ENCODE results near the gene ZFY. TPM values are rescaled to one million over a fixed set of nuclear protein-coding genes. Genes with fewer than 3 reads are reported as not detected.
"Not testable (repeated sequence)": the region's sequence is repeated elsewhere in the genome, so short reads cannot be mapped to it uniquely, and the experiment has no call there.

ZFY gene
- total RNA-seq, 2 donors from 2014 or later: not detected

GRCh38 chrY:2969561-2969960 lies 34.4 kb downstream of the ZFY start:
- no peak for DNase-seq
- no peak for ATAC-seq
- intact Hi-C loops (cut with DNase I, micrococcal nuclease): no loop called here

GRCh38 chrY:2972708-2973107 lies 37.5 kb downstream of the ZFY start:
- ATAC-seq: no peak

DNA sequence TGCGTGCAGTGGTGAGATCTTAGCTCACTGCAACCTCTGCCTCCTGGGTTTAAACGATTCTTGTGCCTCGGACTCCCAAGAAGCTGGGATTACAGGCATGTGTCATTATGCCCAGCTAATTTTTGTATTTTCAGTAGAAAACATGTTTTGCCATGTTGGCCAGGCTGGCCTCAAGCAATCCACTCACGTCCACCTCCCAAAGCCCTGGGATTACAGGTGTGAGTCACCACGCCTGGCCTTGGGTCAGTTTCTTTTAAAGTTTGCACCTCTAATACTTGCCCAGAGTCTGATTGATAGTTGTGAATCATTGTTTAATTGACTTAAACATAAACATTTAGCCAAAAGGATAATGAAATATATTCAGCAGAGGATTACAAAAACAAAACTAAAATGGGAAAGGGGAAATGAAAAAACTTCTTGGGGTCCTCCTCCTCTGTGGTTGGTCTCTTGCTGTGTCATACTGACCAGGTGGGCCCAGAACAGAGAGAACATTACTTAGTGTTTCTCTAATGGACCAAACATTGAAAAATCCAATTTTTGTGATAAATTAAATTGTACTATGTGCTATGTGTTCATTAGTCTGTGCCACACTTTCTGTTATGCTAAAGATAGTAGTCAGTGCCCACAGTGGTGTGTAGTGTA lies 38.0 kb downstream of the ZFY start:
- DNase-seq: no peak
- intact Hi-C loops (cut with DNase I, micrococcal nuclease): no loop called here
- ATAC-seq: no peak

More at GRCh38 chrY:2972708-2973107, 37.5 kb downstream of the ZFY start:
- DNase-seq: no peak
- intact Hi-C loops (cut with DNase I, micrococcal nuclease): no loop called here

GRCh38 chrY:2979283-2979682 lies 44.1 kb downstream of the ZFY start:
- intact Hi-C loops (cut with DNase I, micrococcal nuclease): no loop called here
- ATAC-seq (no peak), DNase-seq (no peak)

DNA sequence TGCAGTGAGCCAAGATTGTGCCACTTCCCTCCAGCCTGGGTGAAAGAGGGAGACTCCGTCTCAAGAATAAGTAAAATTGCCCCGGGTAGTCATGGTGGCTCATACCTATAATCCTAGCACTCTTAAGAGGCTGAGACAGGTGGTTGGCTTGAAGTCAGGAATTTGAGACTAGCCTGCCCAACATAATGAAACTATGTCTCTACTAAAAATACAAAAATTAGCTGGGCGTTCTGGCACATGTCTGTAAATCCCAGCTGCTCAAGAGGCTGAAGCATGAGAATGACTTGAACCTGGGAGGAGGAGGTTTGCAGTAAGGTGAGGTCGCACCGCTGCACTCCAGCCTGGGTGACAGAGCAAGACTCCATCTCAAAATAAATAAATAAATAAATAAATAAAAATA lies 49.3 kb downstream of the ZFY start:
- ATAC-seq: no peak
- DNase-seq: no peak
- intact Hi-C loops (cut with DNase I, micrococcal nuclease): no loop called here

GRCh38 chrY:2987178-2987577 lies 52.0 kb downstream of the ZFY start:
- not testable (repeated sequence) for ATAC-seq, DNase-seq

DNA sequence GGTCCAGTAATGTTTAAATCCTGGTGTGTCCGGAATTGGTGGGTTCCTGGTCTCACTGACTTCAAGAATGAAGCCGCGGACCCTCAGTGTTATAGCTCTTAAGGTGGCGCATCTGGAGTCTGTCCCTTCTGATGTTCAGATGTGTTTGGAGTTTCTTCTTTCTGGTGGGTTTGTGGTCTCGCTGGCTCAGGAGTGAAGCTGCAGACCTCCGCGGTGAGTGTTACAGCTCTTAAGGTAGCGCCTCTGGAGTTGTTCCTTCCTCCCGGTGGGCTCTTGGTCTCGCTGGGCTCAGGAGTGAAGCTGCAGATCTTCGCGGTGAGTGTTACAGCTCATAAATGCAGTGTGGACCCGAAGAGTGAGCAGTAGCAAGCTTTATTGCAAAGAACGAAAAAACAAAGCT lies 62.2 kb downstream of the ZFY start:
- intact Hi-C loops (cut with DNase I, micrococcal nuclease): not testable (repeated sequence)

More at GRCh38 chrY:2987178-2987577, 52.0 kb downstream of the ZFY start:
- intact Hi-C loops (cut with DNase I, micrococcal nuclease): not testable (repeated sequence)

GRCh38 chrY:3002190-3002589 lies 67.0 kb downstream of the ZFY start:
- ATAC-seq (no peak), DNase-seq (no peak)
- intact Hi-C loops (cut with DNase I, micrococcal nuclease): no loop called here

More for the DNA sequence above, 62.2 kb downstream of the ZFY start:
- not testable (repeated sequence) for DNase-seq, ATAC-seq

DNA sequence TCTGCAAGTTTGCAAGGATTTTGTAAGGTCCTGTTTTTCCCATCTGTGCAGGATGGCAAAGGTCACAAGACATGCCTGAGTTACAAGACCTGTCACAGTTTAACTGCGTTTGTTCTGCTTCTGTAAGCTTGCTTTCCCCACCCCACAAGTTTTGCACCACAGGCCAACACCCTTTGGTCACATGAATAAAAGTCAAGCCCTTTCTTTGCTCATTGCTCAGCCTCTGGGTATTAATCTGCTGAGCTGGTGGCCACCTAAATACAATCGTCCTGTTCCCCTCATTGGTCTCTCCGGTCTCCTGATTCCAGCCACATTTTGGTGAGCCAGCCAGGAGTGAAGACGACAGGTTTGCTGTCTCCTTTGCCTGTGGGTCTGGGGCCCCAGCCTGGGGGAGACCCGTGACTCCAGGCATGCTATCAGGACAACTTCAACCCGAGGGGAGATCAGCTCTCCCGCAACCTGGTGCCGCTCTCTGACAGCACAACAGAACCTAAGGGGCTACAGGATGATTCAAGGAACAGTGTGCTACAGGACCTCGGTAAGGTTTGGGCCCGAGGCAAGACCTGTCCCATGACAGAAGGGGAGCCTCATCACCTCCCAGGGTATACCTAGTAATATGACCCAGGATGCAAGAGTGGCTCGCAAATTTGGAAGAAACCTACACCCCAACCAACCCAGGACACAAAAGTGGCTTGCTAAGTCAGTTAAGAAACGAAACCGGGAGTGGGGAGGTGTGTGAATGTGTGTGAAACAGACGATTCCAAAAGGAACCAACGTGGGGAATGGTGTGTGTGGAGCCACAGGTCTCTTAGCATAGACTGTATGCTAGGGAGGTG lies 67.7 kb downstream of the ZFY start:
- intact Hi-C loops (cut with DNase I, micrococcal nuclease): no loop called here
- ATAC-seq (no peak), DNase-seq (no peak)

DNA sequence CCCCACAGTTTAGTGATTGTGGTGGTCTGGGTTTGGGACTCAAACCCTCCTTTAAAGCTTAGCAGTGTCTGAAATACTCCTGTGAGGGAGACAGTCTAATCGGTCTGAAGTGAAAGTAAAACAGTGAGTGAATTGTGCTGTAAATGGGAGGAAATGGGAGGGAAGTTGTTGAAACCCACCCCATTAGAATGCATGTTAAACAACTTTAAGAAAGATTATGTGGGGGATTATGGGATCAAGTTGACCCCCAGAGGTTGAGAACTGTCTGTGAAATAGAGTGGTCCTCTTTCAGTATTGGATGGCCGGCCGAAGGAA lies 68.3 kb downstream of the ZFY start:
- no peak for DNase-seq
- ATAC-seq: no peak
- intact Hi-C loops (cut with DNase I, micrococcal nuclease): no loop called here

DNA sequence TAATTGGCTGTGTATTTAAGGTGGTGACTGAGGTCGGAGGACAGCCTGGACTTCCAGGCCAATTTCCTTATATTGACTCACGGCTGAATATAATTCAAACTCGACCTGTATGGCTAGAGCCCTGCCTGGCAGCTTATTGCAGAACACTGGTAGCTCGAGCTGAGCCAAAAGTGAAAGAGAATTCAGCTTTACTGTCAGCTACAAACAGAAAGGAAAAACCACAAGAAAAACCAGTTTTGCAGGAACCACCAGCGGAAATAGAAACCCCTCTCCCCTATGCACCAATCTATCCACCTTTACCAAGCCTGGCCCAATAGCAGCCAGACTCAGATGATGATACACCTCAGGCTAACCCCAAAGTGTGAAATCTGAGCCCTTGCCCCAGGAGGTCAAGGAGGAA lies 68.7 kb downstream of the ZFY start:
- intact Hi-C loops (cut with DNase I, micrococcal nuclease): no loop called here
- ATAC-seq: no peak
- DNase-seq: no peak

- ATAC-seq; intact Hi-C loops (cut with DNase I, micrococcal nuclease); DNase-seq: not testable (repeated sequence)
These were observed 70.8 kb downstream of the ZFY start for GRCh38 chrY:3006031-3006430.

- DNase-seq (no peak), ATAC-seq (no peak)
These were observed 72.8 kb downstream of the ZFY start for GRCh38 chrY:3007967-3008366.

GRCh38 chrY:3012226-3012625 lies 77.0 kb downstream of the ZFY start:
- intact Hi-C loops (cut with DNase I, micrococcal nuclease): no loop called here
- ATAC-seq (no peak), DNase-seq (no peak)

More at GRCh38 chrY:3007967-3008366, 72.8 kb downstream of the ZFY start:
- intact Hi-C loops (cut with DNase I, micrococcal nuclease): no loop called here

- intact Hi-C loops (cut with DNase I, micrococcal nuclease): no loop called here
- ATAC-seq (no peak), DNase-seq (no peak)
These were observed 81.4 kb downstream of the ZFY start for GRCh38 chrY:3016594-3016993.

DNA sequence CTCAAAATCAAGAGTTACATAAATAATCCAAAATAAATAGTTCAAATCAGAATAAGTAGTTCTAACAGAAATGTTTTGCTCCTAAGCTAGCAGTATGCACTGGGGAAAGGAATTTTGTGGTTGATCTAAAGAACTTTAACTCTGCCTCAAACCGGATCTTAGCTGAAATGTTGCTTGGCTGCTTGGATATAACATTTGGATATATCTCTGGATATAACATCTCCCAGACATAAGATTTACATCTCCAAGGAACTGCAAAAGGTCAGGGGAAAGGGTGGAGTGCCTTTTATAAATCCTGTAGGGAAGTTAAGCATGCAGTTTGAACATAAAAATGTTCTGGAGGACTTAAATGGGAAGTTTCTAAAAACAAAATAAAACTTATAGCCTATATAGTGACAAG lies 83.4 kb downstream of the ZFY start:
- ATAC-seq: no peak
- intact Hi-C loops (cut with DNase I, micrococcal nuclease): no loop called here

GRCh38 chrY:3019584-3019983 lies 84.4 kb downstream of the ZFY start:
- intact Hi-C loops (cut with DNase I, micrococcal nuclease): no loop called here
- ATAC-seq (no peak), DNase-seq (no peak)

More for the DNA sequence above, 83.4 kb downstream of the ZFY start:
- no peak for DNase-seq

GRCh38 chrY:3021176-3021575 lies 86.0 kb downstream of the ZFY start:
- intact Hi-C loops (cut with DNase I, micrococcal nuclease): no loop called here
- ATAC-seq: no peak
- DNase-seq: no peak

DNA sequence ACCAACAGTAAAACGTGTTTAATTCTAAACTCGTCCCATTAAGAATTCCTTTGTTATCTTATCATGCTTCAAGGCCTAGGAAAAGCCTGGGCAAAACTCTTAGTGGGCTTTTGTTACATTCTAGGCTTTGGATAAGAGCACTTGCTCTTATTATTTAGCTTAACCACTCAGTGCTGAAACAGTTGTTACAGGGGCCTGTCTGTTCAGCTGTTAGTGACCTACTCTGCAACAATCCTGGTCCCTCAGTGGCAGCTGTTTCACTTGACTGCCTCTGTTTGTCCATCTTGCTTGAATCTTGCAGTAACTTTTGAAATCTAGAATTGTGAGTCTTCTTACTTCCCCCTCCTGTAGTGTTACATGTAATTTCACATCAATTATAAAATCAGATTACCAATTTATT lies 88.4 kb downstream of the ZFY start:
- ATAC-seq: no peak
- intact Hi-C loops (cut with DNase I, micrococcal nuclease): no loop called here
- DNase-seq: no peak

- intact Hi-C loops (cut with DNase I, micrococcal nuclease): no loop called here
- ATAC-seq (no peak), DNase-seq (no peak)
These were observed 90.2 kb downstream of the ZFY start for GRCh38 chrY:3025357-3025756.
